ENCODE measurements around the gene RGS12.

GRCh38 chr4:3311489-3312171, 18.8 kb downstream of the RGS12 start:
- no peak for TF ChIP-seq CTCF (conservative IDR thresholded peaks at IDR 0.05; ENCODE audit: low read depth, low read length)
- no peak for TF ChIP-seq EZH2 (IDR thresholded peaks at IDR 0.05; ENCODE audit: borderline replicate concordance, low read depth, low read length, poor library complexity, severe bottlenecking)

Measured in A673 (cell line).